Psoas muscle (tissue), 8 donors: ENCODE measurements around the gene TM9SF3. TPM values are rescaled to one million over a fixed set of nuclear protein-coding genes. Genes with fewer than 3 reads are reported as not detected.

Experiments used
- ATAC-seq, 4 donors: fragments of 200-7000 bp; cut with Tn5 transposase; one replicate each; pipeline ENCODE4 v1.9.1; 2020; ENCODE audit warnings: moderate library complexity in 3 of 4, mild to moderate bottlenecking in 2 of 4
- DNase-seq, 2 donors: peaks; one replicate each; pipeline ENCODE4 v3.0.0-alpha.2; 2020
- H3K27ac ChIP-seq: fragments of 200-600 bp; one replicate; pipeline ENCODE4 v1.8.0; 2022
- H3K27me3 ChIP-seq, 3 donors: fragments of 200-600 bp in 1 of 3; one replicate each; pipeline versions ENCODE4 v1.6.1 to v1.8.0; 2013 to 2022; ENCODE audit warnings: low read length in 2 of 3, mild to moderate bottlenecking in 2 of 3, moderate library complexity in 1 of 3; ENCODE audit not compliant: insufficient read depth in 3 of 3
- H3K36me3 ChIP-seq, 2 donors: fragments of 200-600 bp in 1 of 2; one replicate each; pipeline versions ENCODE4 v1.6.1 to v1.8.0; 2013 to 2022; ENCODE audit warnings: low read depth in 1 of 2, mild to moderate bottlenecking in 1 of 2, moderate library complexity in 1 of 2; ENCODE audit not compliant: insufficient read depth in 1 of 2
- H3K4me1 ChIP-seq: fragments of 200-600 bp; one replicate; pipeline ENCODE4 v1.8.0; 2022
- H3K4me3 ChIP-seq: fragments of 200-600 bp; one replicate; pipeline ENCODE4 v1.8.0; 2022; ENCODE audit warnings: mild to moderate bottlenecking
- H3K9me3 ChIP-seq: fragments of 200-600 bp; one replicate; pipeline ENCODE4 v1.8.0; 2022
- CTCF ChIP-seq: fragments of 200-600 bp; IDR thresholded peaks from one replicate; pipeline ENCODE4 v1.8.0; 2022; ENCODE audit warnings: antibody characterized with exemption
- WGBS, 3 donors: extraction: QIAGEN DNeasy Blood & Tissue Kit; methylation state at CpG; one replicate each; pipeline versions ENCODE4 v1.1.6 to v1.1.7; 2013; 5-methylcytosine and 5-hydroxymethylcytosine counted together
- intact Hi-C, 2 donors: fragments of 100-400 bp; cut with DNase I; formaldehyde crosslinking; loops; one replicate each; pipeline versions ENCODE4 v1.11.0 to v1.14.2; 2022
- polyA plus RNA-seq, 3 donors: library from polyadenylated mRNA; stranded (reverse); fragments of 200-250 nt; gene quantifications; one replicate each; pipeline ENCODE4 v1.2.3, GENCODE V29; 2013
- total RNA-seq, 4 donors: library from RNA; stranded (reverse); fragmentation: NEBNext Ultra II Directional in 2 of 4; extraction: Animal tissue kit (Norgen Biotek cat#: 25700) in 2 of 4; gene quantifications; one replicate each; pipeline versions ENCODE4 v1.2.1 to v1.2.4, GENCODE V29; 2021 to 2023
- donor health status: healthy with polysubstance abuse.
- donor health status: DM: no; HTN: no; CAD: no; lungs with moderate emphysema.
- donor health status: Bipolar disorder and iron deficiency.
- donor health status: healthy.
- donor health status: DM: yes; HTN: yes; CAD: no.
- donor health status: DM: no; HTN: no; CAD: no.
- donor health status: DM: no; HTN: no; CAD: no.
- donor health status: DM: yes; HTN: yes; CAD: no.

TM9SF3 gene
- total and polyA plus RNA-seq, 7 donors: 14.4 to 60.6 (median 49.0) TPM

GRCh38 chr10:96606946-96607345 is 20.1 kb upstream of the TM9SF3 start:
- no peaks in the 10 kb centered on the region for H3K9me3 ChIP-seq
- H3K4me1 ChIP-seq: no peaks in the 10 kb centered on the region
- ATAC-seq (no peak), DNase-seq (no peak)
- H3K36me3 ChIP-seq: no peaks in the 10 kb centered on the region
- peaks cover 0 to 5% (median 0%) of the 10 kb centered on the region in 3 donors for H3K27me3 ChIP-seq
- no peak overlapping the region for H3K27ac ChIP-seq
- no peak overlapping the region for H3K4me3 ChIP-seq
- intact Hi-C loops: no loop called here
- no peak for TF ChIP-seq CTCF
- 35 to 59% (median 40%) methylated on average over 1 of the region's 1 CpG for WGBS, 3 donors

GRCh38 chr10:96606216-96606615 is 19.4 kb upstream of the TM9SF3 start:
- Histone ChIP-seq H3K4me3 (no peak overlapping the region), H3K4me1 (no peaks in the 10 kb centered on the region), H3K36me3 (no peaks in the 10 kb centered on the region), H3K27ac (no peak overlapping the region), H3K9me3 (no peaks in the 10 kb centered on the region), H3K27me3 (peaks cover 0 to 5% (median 0%) of the 10 kb centered on the region in 3 donors)
- ATAC-seq (no peak), DNase-seq (no peak)
- intact Hi-C loops: no loop called here
- no peak for TF ChIP-seq CTCF
- 51 to 67% (median 57%) methylated on average over 4 of the region's 4 CpGs for WGBS, 3 donors

DNA sequence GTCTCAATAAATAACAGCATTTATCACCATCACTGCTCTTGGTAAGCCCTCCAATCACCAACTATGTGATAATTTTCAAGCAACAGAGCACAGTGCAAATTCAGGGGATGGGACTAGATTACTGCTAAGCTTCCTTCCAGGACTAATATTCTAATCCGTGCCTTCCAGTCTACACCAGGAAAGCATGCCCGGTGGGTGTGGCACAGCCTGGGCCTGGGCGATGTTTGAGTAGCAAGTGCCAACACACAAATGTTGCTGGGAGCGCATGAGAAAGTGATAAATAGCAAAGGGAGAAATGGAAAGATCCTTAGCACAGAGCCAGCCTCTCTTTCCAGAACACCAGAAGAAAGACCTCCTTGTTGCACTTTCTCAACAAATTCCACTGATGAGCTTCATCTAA is 13.5 kb upstream of the TM9SF3 start:
- Histone ChIP-seq H3K27me3 (peaks cover 0 to 1% (median 0%) of the 10 kb centered on the region in 3 donors), H3K9me3 (no peaks in the 10 kb centered on the region), H3K36me3 (no peaks in the 10 kb centered on the region), H3K4me1 (no peaks in the 10 kb centered on the region), H3K4me3 (no peak overlapping the region), H3K27ac (no peak overlapping the region)
- intact Hi-C loops: no loop called here
- 52 to 66% (median 56%) methylated on average over 4 of the region's 4 CpGs for WGBS, 3 donors
- TF ChIP-seq CTCF: no peak
- ATAC-seq (no peak), DNase-seq (no peak)

DNA sequence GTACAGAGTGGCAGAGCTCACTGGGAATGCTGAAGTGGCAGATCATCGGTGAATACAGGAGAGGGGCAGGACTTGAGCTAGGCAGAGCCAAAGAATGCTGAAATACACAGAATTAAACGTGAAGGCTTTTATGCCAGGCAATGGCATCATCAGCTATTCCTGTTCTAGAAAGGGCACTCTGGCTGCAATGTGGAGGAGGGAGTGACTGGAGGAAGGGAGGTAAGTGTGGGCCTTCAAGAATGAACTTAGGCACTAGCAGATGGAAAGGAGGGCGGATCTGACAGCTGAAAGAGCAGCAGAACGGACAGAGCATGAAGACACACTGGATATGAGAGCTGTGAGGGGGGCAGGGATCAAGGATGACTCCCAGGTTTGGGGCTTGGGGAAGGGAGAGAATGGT is 12.0 kb upstream of the TM9SF3 start:
- H3K9me3 ChIP-seq: no peaks in the 10 kb centered on the region
- H3K27me3 ChIP-seq: peaks cover 0 to 1% (median 0%) of the 10 kb centered on the region in 3 donors
- H3K27ac ChIP-seq: no peak overlapping the region
- no peak overlapping the region for H3K4me3 ChIP-seq
- no peaks in the 10 kb centered on the region for H3K36me3 ChIP-seq
- ATAC-seq (no peak), DNase-seq (no peak)
- intact Hi-C loops: no loop called here
- no peaks in the 10 kb centered on the region for H3K4me1 ChIP-seq
- 56 to 62% (median 60%) methylated on average over 4 of the region's 4 CpGs for WGBS, 3 donors
- TF ChIP-seq CTCF: no peak
